A549 (cell line): ENCODE measurements around the gene POT1. TPM values are rescaled to one million over a fixed set of nuclear protein-coding genes. Genes with fewer than 3 reads are reported as not detected.

ENCODE experiments used
- ATAC-seq, 2 experiments: fragments of 200-7000 bp in 1 of 2; fragments of >200 bp in 1 of 2; cut with Nextera tagmentation in 1 of 2; cut with Tn5 transposase in 1 of 2; 3 replicates each; pipeline versions ENCODE4 v1.8.0 to v1.9.1; 2018 to 2020; ENCODE audit warnings: mild to moderate bottlenecking in 1 of 2, moderate library complexity in 1 of 2
- CTCF ChIA-PET: fragments of 300-600 bp; sonication (Branson Sonifier 250); formaldehyde crosslinking; extraction: SDS; loops from one replicate; lab custom pipeline; 2021; ENCODE audit warnings: antibody characterized with exemption, inconsistent platforms; lab: Yijun Ruan, JAX
- POLR2A ChIA-PET: fragments of 350-600 bp; formaldehyde crosslinking; extraction: SDS; loops from one replicate; lab custom pipeline; 2021; ENCODE audit warnings: antibody characterized with exemption, inconsistent platforms; lab: Yijun Ruan, JAX
- DNase-seq, 2 experiments: peaks; one replicate each; pipeline versions ENCODE4 v3.0.0 to v3.0.0-alpha.2; 2011 to 2016; ENCODE audit warnings: low read depth in 1 of 2, low spot score in 1 of 2
- FAIRE-seq: peaks from 2 replicates; lab custom pipeline; 2011; peaks lifted over from hg19 to GRCh38; lab: Jason Lieb, UNC
- H3K27ac ChIP-seq, 2 experiments: fragments of >200 bp; sonication (Bioruptor Twin); formaldehyde crosslinking; 3 replicates each; pipeline ENCODE4 v1.5.1; 2016 to 2017
- H3K4me1 ChIP-seq: fragments of >200 bp; sonication (Bioruptor Twin); formaldehyde crosslinking; 3 replicates; pipeline ENCODE4 v1.6.1; 2016
- H3K4me2 ChIP-seq: fragments of >200 bp; sonication (Bioruptor Twin); formaldehyde crosslinking; 3 replicates; pipeline ENCODE4 v1.6.1; 2016
- H3K4me3 ChIP-seq: fragments of >200 bp; sonication (Bioruptor Twin); formaldehyde crosslinking; 3 replicates; pipeline ENCODE4 v1.5.1; 2016
- H3K9me3 ChIP-seq: fragments of >200 bp; sonication (Bioruptor Twin); formaldehyde crosslinking; 3 replicates; pipeline ENCODE4 v1.6.1; 2016
- ATOH8 ChIP-seq: fragments of 250-450 bp; sonication (Bioruptor Pico); IDR thresholded peaks from 2 replicates; pipeline ENCODE4 v1.5.0; 2020; ENCODE audit warnings: low read depth, mild to moderate bottlenecking, moderate library complexity
- CHD2 ChIP-seq: fragments of 150-350 bp; IDR thresholded peaks from 2 replicates; pipeline ENCODE4 v1.6.1; 2014; ENCODE audit warnings: low read length; ENCODE audit not compliant: partially characterized antibody
- CHD4 ChIP-seq: fragments of 200-600 bp; sonication (generic); IDR thresholded peaks from 2 replicates; pipeline ENCODE4 v1.6.1; 2016; ENCODE audit warnings: antibody characterized with exemption, mild to moderate bottlenecking, borderline replicate concordance
- EHMT2 ChIP-seq: fragments of 200-600 bp; sonication (generic); IDR thresholded peaks from 2 replicates; pipeline ENCODE4 v1.6.1; 2016; ENCODE audit warnings: antibody characterized with exemption, low read depth, mild to moderate bottlenecking, moderate library complexity
- FOSL2 ChIP-seq, 2 experiments: fragments of 450-650 bp in 1 of 2; fragments of >200 bp in 1 of 2; sonication (Bioruptor Twin) in 1 of 2; formaldehyde crosslinking; IDR thresholded peaks; 2 replicates each; pipeline versions ENCODE4 v1.5.0 to v1.6.1; 2016 to 2020; ENCODE audit warnings: mild to moderate bottlenecking in 1 of 2, moderate library complexity in 1 of 2
- FOXS1 ChIP-seq: fragments of 250-450 bp; sonication (Bioruptor Pico); IDR thresholded peaks from 2 replicates; pipeline ENCODE4 v1.5.0; 2020; ENCODE audit warnings: mild to moderate bottlenecking, moderate library complexity
- GATA3 ChIP-seq: IDR thresholded peaks from 2 replicates; pipeline ENCODE4 v1.6.1; 2012; ENCODE audit warnings: borderline replicate concordance
- HDAC2 ChIP-seq: fragments of 200-600 bp; sonication (generic); IDR thresholded peaks from 2 replicates; pipeline ENCODE4 v1.6.1; 2016
- HEYL ChIP-seq: fragments of 250-450 bp; sonication (Bioruptor Pico); IDR thresholded peaks from 2 replicates; pipeline ENCODE4 v1.8.0; 2021; ENCODE audit warnings: mild to moderate bottlenecking, moderate library complexity
- HMGXB4 ChIP-seq: fragments of 250-450 bp; sonication (Bioruptor Pico); IDR thresholded peaks from 2 replicates; pipeline ENCODE4 v1.5.0; 2021; ENCODE audit warnings: mild to moderate bottlenecking, moderate library complexity, borderline replicate concordance
- HOXB5 ChIP-seq: fragments of 250-450 bp; sonication (Bioruptor Pico); IDR thresholded peaks from 2 replicates; pipeline ENCODE4 v1.5.0; 2020; ENCODE audit warnings: mild to moderate bottlenecking, moderate library complexity
- KDM1A ChIP-seq: fragments of 200-600 bp; sonication (generic); IDR thresholded peaks from 2 replicates; pipeline ENCODE4 v1.6.1; 2016; ENCODE audit warnings: low read depth, mild to moderate bottlenecking
- MAFK ChIP-seq: fragments of 450-650 bp; IDR thresholded peaks from 2 replicates; pipeline ENCODE4 v1.6.1; 2014; ENCODE audit not compliant: partially characterized antibody
- NFE2L2 ChIP-seq: fragments of 150-350 bp; conservative IDR thresholded peaks from 2 replicates; pipeline ENCODE4 v1.6.1; 2014; ENCODE audit warnings: low read length
- POLR2A ChIP-seq: IDR thresholded peaks from 2 replicates; pipeline ENCODE4 v1.6.1; 2012; ENCODE audit warnings: mild to moderate bottlenecking, low read length
- RARB ChIP-seq: fragments of 250-450 bp; sonication (Bioruptor Pico); IDR thresholded peaks from 2 replicates; pipeline ENCODE4 v1.8.0; 2021; ENCODE audit warnings: mild to moderate bottlenecking, moderate library complexity
- TP53 ChIP-seq: fragments of 250-450 bp; sonication (Bioruptor Pico); IDR thresholded peaks from 2 replicates; pipeline ENCODE4 v1.5.0; 2021; ENCODE audit warnings: mild to moderate bottlenecking, moderate library complexity
- WGBS: methylation state at CpG from one replicate; pipeline ENCODE4 v1.1.6; 2017; ENCODE audit errors: missing lambda C conversion rate; 5-methylcytosine and 5-hydroxymethylcytosine counted together
- polyA plus RNA-seq, 4 experiments: library from polyadenylated mRNA; depleted of rRNA in 3 of 4; stranded (reverse); fragments of >200 nt; fragmentation: RNase III in 1 of 4; extraction: RNeasy Plus Mini Kit Qiagen cat#74134 plus additional on column Dnase treatment in 1 of 4; gene quantifications; 2 replicates in 3 of 4; 3 replicates in 1 of 4; pipeline ENCODE4 v1.2.3, GENCODE V29; 2011 to 2017
- TF ChIP-seq, protein P1 (sequence below): fragments of 450-650 bp; IDR thresholded peaks from 2 replicates; pipeline ENCODE4 v1.6.1; 2014; ENCODE audit warnings: antibody characterized with exemption
- TF ChIP-seq, protein P2 (sequence below): fragments of >200 bp; sonication (Bioruptor Twin); formaldehyde crosslinking; IDR thresholded peaks from 3 replicates; pipeline ENCODE4 v1.5.1; 2016
- TF ChIP-seq, protein P3 (sequence below): fragments of 200-600 bp; sonication (generic); IDR thresholded peaks from 2 replicates; pipeline ENCODE4 v1.6.1; 2016; ENCODE audit warnings: antibody characterized with exemption, mild to moderate bottlenecking, moderate library complexity
- TF ChIP-seq, protein P4 (sequence below): fragments of 150-350 bp; IDR thresholded peaks from 2 replicates; pipeline ENCODE4 v1.6.1; 2014; ENCODE audit warnings: low read depth, mild to moderate bottlenecking, low read length

The POT1 gene
- polyA plus RNA-seq, 2 of the 4 experiments (the other 2 are of a cell fraction) = 21.6 to 56.2 TPM

GRCh38 chr7:124908259-124908658, 21.4 kb downstream of the POT1 start:
- Histone ChIP-seq H3K4me2 (no peak overlapping the region), H3K9me3 (no peaks in the 10 kb centered on the region), H3K27ac (no peak overlapping the region), H3K4me3 (no peak overlapping the region), H3K4me1 (no peaks in the 10 kb centered on the region)
- CTCF ChIA-PET = no interaction called here
- no peak for ATAC-seq
- TF ChIP-seq, protein P1, sequence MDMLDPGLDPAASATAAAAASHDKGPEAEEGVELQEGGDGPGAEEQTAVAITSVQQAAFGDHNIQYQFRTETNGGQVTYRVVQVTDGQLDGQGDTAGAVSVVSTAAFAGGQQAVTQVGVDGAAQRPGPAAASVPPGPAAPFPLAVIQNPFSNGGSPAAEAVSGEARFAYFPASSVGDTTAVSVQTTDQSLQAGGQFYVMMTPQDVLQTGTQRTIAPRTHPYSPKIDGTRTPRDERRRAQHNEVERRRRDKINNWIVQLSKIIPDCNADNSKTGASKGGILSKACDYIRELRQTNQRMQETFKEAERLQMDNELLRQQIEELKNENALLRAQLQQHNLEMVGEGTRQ = no peak
- TF ChIP-seq RARB (CRISPR knock-in tag) (no peak), CHD2 (no peak), ATOH8 (CRISPR knock-in tag) (no peak), HOXB5 (CRISPR knock-in tag) (no peak), HMGXB4 (CRISPR knock-in tag) (no peak), FOSL2 (IDR thresholded peaks at IDR 0.05) (no peak), FOSL2 (CRISPR knock-in tag; IDR thresholded peaks at IDR 0.05) (no peak)
- TF ChIP-seq, protein P2, sequence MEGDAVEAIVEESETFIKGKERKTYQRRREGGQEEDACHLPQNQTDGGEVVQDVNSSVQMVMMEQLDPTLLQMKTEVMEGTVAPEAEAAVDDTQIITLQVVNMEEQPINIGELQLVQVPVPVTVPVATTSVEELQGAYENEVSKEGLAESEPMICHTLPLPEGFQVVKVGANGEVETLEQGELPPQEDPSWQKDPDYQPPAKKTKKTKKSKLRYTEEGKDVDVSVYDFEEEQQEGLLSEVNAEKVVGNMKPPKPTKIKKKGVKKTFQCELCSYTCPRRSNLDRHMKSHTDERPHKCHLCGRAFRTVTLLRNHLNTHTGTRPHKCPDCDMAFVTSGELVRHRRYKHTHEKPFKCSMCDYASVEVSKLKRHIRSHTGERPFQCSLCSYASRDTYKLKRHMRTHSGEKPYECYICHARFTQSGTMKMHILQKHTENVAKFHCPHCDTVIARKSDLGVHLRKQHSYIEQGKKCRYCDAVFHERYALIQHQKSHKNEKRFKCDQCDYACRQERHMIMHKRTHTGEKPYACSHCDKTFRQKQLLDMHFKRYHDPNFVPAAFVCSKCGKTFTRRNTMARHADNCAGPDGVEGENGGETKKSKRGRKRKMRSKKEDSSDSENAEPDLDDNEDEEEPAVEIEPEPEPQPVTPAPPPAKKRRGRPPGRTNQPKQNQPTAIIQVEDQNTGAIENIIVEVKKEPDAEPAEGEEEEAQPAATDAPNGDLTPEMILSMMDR = no peak
- TF ChIP-seq, protein P3, sequence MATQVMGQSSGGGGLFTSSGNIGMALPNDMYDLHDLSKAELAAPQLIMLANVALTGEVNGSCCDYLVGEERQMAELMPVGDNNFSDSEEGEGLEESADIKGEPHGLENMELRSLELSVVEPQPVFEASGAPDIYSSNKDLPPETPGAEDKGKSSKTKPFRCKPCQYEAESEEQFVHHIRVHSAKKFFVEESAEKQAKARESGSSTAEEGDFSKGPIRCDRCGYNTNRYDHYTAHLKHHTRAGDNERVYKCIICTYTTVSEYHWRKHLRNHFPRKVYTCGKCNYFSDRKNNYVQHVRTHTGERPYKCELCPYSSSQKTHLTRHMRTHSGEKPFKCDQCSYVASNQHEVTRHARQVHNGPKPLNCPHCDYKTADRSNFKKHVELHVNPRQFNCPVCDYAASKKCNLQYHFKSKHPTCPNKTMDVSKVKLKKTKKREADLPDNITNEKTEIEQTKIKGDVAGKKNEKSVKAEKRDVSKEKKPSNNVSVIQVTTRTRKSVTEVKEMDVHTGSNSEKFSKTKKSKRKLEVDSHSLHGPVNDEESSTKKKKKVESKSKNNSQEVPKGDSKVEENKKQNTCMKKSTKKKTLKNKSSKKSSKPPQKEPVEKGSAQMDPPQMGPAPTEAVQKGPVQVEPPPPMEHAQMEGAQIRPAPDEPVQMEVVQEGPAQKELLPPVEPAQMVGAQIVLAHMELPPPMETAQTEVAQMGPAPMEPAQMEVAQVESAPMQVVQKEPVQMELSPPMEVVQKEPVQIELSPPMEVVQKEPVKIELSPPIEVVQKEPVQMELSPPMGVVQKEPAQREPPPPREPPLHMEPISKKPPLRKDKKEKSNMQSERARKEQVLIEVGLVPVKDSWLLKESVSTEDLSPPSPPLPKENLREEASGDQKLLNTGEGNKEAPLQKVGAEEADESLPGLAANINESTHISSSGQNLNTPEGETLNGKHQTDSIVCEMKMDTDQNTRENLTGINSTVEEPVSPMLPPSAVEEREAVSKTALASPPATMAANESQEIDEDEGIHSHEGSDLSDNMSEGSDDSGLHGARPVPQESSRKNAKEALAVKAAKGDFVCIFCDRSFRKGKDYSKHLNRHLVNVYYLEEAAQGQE = no peak
- no peak for FAIRE-seq
- DNase-seq = no peak
- POLR2A ChIA-PET = no interaction called here

GRCh38 chr7:124907490-124907889, 22.1 kb downstream of the POT1 start:
- H3K4me1 ChIP-seq = no peaks in the 10 kb centered on the region
- ChIA-PET POLR2A (no interaction called here), CTCF (no interaction called here)
- no peak for TF ChIP-seq HDAC2
- TF ChIP-seq GATA3 = no peak
- no peak for TF ChIP-seq TP53 (CRISPR knock-in tag)
- TF ChIP-seq MAFK = no peak
- no peak for TF ChIP-seq EHMT2
- TF ChIP-seq NFE2L2 = no peak
- TF ChIP-seq, protein P4, sequence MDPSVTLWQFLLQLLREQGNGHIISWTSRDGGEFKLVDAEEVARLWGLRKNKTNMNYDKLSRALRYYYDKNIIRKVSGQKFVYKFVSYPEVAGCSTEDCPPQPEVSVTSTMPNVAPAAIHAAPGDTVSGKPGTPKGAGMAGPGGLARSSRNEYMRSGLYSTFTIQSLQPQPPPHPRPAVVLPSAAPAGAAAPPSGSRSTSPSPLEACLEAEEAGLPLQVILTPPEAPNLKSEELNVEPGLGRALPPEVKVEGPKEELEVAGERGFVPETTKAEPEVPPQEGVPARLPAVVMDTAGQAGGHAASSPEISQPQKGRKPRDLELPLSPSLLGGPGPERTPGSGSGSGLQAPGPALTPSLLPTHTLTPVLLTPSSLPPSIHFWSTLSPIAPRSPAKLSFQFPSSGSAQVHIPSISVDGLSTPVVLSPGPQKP = no peak
- no peak for TF ChIP-seq CHD4
- no peak for TF ChIP-seq KDM1A
- no peak for TF ChIP-seq POLR2A
- no peak for TF ChIP-seq HEYL (CRISPR knock-in tag)
- no peak for TF ChIP-seq CHD2
- no peak for TF ChIP-seq FOXS1
- DNase-seq = no peak
- 58% methylated on average over 1 of the region's 1 CpG for WGBS
- no peaks in the 10 kb centered on the region for H3K9me3 ChIP-seq
- no peak for FAIRE-seq
- no peak overlapping the region for H3K27ac ChIP-seq
- ATAC-seq = no peak
- no peak overlapping the region for H3K4me2 ChIP-seq
- no peak overlapping the region for H3K4me3 ChIP-seq
